MM.1S (cell line): ENCODE measurements around the gene SEC14L2.

Source experiments
- EZH2 ChIP-seq: fragments of 300-600 bp; sonication (generic); optimal IDR thresholded peaks from 2 replicates; pipeline ENCODE3; 2017; ENCODE audit warnings: low read depth, mild to moderate bottlenecking, antibody characterized with exemption, low read length, mixed read lengths
- EZH2phosphoT487 ChIP-seq: fragments of 300-600 bp; sonication (generic); IDR thresholded peaks from 2 replicates; pipeline ENCODE4 v1.6.1; 2018; ENCODE audit warnings: antibody characterized with exemption, low read length
- TF ChIP-seq, protein P1 (sequence below): fragments of 300-600 bp; sonication (generic); IDR thresholded peaks from 2 replicates; pipeline ENCODE4 v1.5.1; 2016; ENCODE audit warnings: antibody characterized with exemption, low read length, mixed read lengths

DNA sequence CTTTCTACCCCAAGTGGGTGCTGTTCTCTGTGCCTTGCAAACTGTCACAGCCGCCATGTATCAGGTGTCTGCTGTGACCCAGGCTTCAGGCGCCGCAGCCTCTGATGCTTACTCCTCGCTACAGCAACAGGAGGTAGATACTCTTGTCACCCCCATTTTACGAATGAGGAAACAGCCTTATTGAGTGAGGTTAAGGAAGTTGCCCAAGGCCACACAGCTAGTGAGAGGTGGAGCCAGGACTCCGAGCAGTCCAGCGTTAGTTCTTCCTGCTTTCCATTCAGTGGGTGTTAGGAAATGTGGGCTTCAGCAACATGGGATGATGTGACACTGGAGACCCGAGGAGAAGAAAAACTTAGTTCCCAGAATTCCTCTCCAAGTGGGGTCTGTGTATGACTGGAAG is 23.9 kb upstream of the SEC14L2 start:
- TF ChIP-seq, protein P1, sequence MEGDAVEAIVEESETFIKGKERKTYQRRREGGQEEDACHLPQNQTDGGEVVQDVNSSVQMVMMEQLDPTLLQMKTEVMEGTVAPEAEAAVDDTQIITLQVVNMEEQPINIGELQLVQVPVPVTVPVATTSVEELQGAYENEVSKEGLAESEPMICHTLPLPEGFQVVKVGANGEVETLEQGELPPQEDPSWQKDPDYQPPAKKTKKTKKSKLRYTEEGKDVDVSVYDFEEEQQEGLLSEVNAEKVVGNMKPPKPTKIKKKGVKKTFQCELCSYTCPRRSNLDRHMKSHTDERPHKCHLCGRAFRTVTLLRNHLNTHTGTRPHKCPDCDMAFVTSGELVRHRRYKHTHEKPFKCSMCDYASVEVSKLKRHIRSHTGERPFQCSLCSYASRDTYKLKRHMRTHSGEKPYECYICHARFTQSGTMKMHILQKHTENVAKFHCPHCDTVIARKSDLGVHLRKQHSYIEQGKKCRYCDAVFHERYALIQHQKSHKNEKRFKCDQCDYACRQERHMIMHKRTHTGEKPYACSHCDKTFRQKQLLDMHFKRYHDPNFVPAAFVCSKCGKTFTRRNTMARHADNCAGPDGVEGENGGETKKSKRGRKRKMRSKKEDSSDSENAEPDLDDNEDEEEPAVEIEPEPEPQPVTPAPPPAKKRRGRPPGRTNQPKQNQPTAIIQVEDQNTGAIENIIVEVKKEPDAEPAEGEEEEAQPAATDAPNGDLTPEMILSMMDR: no peak
- TF ChIP-seq EZH2phosphoT487: no peak
- no peak for TF ChIP-seq EZH2
